Endodermal cell (in vitro differentiated cells): Measurements from ENCODE around the gene OGFR. TPM values are rescaled to one million over a fixed set of nuclear protein-coding genes. Genes with fewer than 3 reads are reported as not detected.

Experiments used
- DNase-seq: peaks from one replicate; pipeline ENCODE4 v3.0.0-alpha.2; 2017
- H3K27ac ChIP-seq: 2 replicates; pipeline ENCODE4 v1.5.1; 2013; ENCODE audit warnings: mild to moderate bottlenecking, low read depth, low read length, moderate library complexity
- H3K27me3 ChIP-seq: 2 replicates; pipeline ENCODE4 v1.6.1; 2013; ENCODE audit warnings: mild to moderate bottlenecking, low read length, moderate library complexity; ENCODE audit not compliant: insufficient read depth, control insufficient read depth, poor library complexity, severe bottlenecking
- H3K36me3 ChIP-seq: 2 replicates; pipeline ENCODE4 v1.7.0; 2013; ENCODE audit warnings: mild to moderate bottlenecking, low read length, moderate library complexity; ENCODE audit not compliant: control insufficient read depth, insufficient read depth
- H3K4me1 ChIP-seq: one replicate; pipeline ENCODE4 v1.7.0; 2013; ENCODE audit warnings: low read length; ENCODE audit not compliant: control insufficient read depth, insufficient read depth
- H3K4me3 ChIP-seq: 2 replicates; pipeline ENCODE4 v1.5.1; 2013; ENCODE audit warnings: mild to moderate bottlenecking, low read length, moderate library complexity
- H3K9ac ChIP-seq: 2 replicates; pipeline ENCODE4 v1.6.1; 2013; ENCODE audit warnings: mild to moderate bottlenecking, low read length, moderate library complexity; ENCODE audit not compliant: poor library complexity, severe bottlenecking; ENCODE audit errors: extremely low read depth
- H3K9me3 ChIP-seq: 2 replicates; pipeline ENCODE4 v1.6.1; 2013; ENCODE audit warnings: mild to moderate bottlenecking, low read length, moderate library complexity; ENCODE audit not compliant: control insufficient read depth
- H3K27ac Mint-ChIP-seq: 2 replicates; pipeline ENCODE4 v1.8.0; 2020; ENCODE audit warnings: mixed read lengths
- H3K27me3 Mint-ChIP-seq: 2 replicates; pipeline ENCODE4 v1.8.0; 2021; ENCODE audit warnings: mild to moderate bottlenecking, mixed read lengths; ENCODE audit not compliant: insufficient read depth
- H3K36me3 Mint-ChIP-seq: 2 replicates; pipeline ENCODE4 v1.8.0; 2020; ENCODE audit warnings: low read depth, mixed read lengths
- H3K4me1 Mint-ChIP-seq: 2 replicates; pipeline ENCODE4 v1.8.0; 2020; ENCODE audit warnings: mixed read lengths
- H3K4me3 Mint-ChIP-seq: 2 replicates; pipeline ENCODE4 v1.8.0; 2020; ENCODE audit warnings: mild to moderate bottlenecking, moderate library complexity, mixed read lengths
- H3K9me3 Mint-ChIP-seq: 2 replicates; pipeline ENCODE4 v1.8.0; 2020; ENCODE audit warnings: mild to moderate bottlenecking, mixed read lengths
- WGBS, 2 experiments: methylation state at CpG; one replicate each; pipeline versions ENCODE4 v1.1.5 to v1.1.7; 2013; ENCODE audit warnings: missing lambda C conversion rate in 2 of 2, mixed read lengths in 1 of 2; ENCODE audit not compliant: insufficient coverage in 1 of 2, insufficient read length in 1 of 2; 5-methylcytosine and 5-hydroxymethylcytosine counted together
- total RNA-seq, 2 donors: library from RNA; stranded (reverse); fragmentation: NEBNext Ultra II Directional in 1 of 2; extraction: Animal tissue kit (Norgen Biotek cat#: 25700) in 1 of 2; gene quantifications; 2 replicates in 1 of 2; 3 replicates in 1 of 2; pipeline ENCODE4 v1.2.1, GENCODE V29; 2021
- TF ChIP-seq, protein P1 (sequence below): fragments of 200-600 bp; sonication (generic); conservative IDR thresholded peaks from 2 replicates; pipeline ENCODE4 v1.5.0; 2021; ENCODE audit warnings: antibody characterized with exemption, mild to moderate bottlenecking

Gene OGFR
- total RNA-seq, 2 donors from 2014 or later: 28.1 to 28.5 TPM

GRCh38 chr20:62812181-62812906 lies 7.7 kb downstream of the OGFR start:
- no peak overlapping the region for H3K27ac ChIP-seq
- H3K4me3 ChIP-seq: no peak overlapping the region
- no peak overlapping the region for H3K27ac Mint-ChIP-seq
- no peaks in the 10 kb centered on the region for H3K27me3 ChIP-seq
- TF ChIP-seq, protein P1, sequence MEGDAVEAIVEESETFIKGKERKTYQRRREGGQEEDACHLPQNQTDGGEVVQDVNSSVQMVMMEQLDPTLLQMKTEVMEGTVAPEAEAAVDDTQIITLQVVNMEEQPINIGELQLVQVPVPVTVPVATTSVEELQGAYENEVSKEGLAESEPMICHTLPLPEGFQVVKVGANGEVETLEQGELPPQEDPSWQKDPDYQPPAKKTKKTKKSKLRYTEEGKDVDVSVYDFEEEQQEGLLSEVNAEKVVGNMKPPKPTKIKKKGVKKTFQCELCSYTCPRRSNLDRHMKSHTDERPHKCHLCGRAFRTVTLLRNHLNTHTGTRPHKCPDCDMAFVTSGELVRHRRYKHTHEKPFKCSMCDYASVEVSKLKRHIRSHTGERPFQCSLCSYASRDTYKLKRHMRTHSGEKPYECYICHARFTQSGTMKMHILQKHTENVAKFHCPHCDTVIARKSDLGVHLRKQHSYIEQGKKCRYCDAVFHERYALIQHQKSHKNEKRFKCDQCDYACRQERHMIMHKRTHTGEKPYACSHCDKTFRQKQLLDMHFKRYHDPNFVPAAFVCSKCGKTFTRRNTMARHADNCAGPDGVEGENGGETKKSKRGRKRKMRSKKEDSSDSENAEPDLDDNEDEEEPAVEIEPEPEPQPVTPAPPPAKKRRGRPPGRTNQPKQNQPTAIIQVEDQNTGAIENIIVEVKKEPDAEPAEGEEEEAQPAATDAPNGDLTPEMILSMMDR: no peak
- no peak for DNase-seq
- no peak overlapping the region for H3K4me3 Mint-ChIP-seq
- 94 to 95% methylated on average over 32 to 43 of the region's 43 CpGs for WGBS, 2 experiments
- peaks cover 14% of the 10 kb centered on the region for H3K4me1 Mint-ChIP-seq
- no peaks in the 10 kb centered on the region for H3K9me3 Mint-ChIP-seq
- H3K27me3 Mint-ChIP-seq: peaks cover 10% of the 10 kb centered on the region
- H3K9me3 ChIP-seq: no peaks in the 10 kb centered on the region
- peaks cover 32% of the 10 kb centered on the region for H3K36me3 ChIP-seq
- H3K9ac ChIP-seq: no peak overlapping the region
- H3K36me3 Mint-ChIP-seq: peaks cover 8% of the 10 kb centered on the region
- H3K4me1 ChIP-seq: no peaks in the 10 kb centered on the region

DNA sequence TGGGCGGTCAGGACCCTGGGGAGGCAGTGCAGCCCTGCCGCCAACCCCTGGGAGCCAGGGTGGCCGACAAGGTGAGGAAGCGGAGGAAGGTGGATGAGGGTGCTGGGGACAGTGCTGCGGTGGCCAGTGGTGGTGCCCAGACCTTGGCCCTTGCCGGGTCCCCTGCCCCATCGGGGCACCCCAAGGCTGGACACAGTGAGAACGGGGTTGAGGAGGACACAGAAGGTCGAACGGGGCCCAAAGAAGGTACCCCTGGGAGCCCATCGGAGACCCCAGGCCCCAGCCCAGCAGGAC lies 8.2 kb downstream of the OGFR start:
- Histone ChIP-seq H3K9me3 (no peaks in the 10 kb centered on the region), H3K4me3 (no peak overlapping the region), H3K27ac (no peak overlapping the region), H3K36me3 (peaks cover 29% of the 10 kb centered on the region), H3K9ac (no peak overlapping the region), H3K27me3 (no peaks in the 10 kb centered on the region), H3K4me1 (no peaks in the 10 kb centered on the region)
- Mint-ChIP-seq H3K4me3 (no peak overlapping the region), H3K4me1 (peaks cover 14% of the 10 kb centered on the region), H3K36me3 (peaks cover 8% of the 10 kb centered on the region), H3K27ac (no peak overlapping the region), H3K27me3 (peaks cover 13% of the 10 kb centered on the region), H3K9me3 (no peaks in the 10 kb centered on the region)
- no peak for DNase-seq
- TF ChIP-seq, protein P1: no peak
- 93 to 95% methylated on average over 11 of the region's 11 CpGs for WGBS, 2 experiments

DNA sequence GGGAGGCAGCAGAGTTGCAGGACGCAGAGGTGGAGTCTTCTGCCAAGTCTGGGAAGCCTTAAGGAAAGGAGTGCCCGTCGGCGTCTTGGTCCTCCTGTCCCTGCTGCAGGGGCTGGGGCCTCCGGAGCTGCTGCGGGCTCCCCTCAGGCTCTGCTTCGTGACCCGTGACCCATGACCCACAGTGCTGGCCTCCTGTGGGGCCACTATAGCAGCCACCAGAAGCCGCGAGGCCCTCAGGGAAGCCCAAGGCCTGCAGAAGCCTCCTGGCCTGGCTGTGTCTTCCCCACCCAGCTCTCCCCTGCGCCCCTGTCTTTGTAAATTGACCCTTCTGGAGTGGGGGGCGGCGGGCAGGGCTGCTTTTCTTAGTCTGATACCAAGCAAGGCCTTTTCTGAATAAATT lies 9.0 kb downstream of the OGFR start:
- H3K27ac ChIP-seq: no peak overlapping the region
- peaks cover 4% of the 10 kb centered on the region for H3K36me3 Mint-ChIP-seq
- TF ChIP-seq, protein P1: no peak
- H3K4me1 Mint-ChIP-seq: peaks cover 14% of the 10 kb centered on the region
- no peak overlapping the region for H3K27ac Mint-ChIP-seq
- no peak overlapping the region for H3K4me3 Mint-ChIP-seq
- H3K4me1 ChIP-seq: no peaks in the 10 kb centered on the region
- no peak for DNase-seq
- H3K27me3 ChIP-seq: no peaks in the 10 kb centered on the region
- no peaks in the 10 kb centered on the region for H3K9me3 Mint-ChIP-seq
- WGBS, 2 experiments: 87 to 94% methylated on average over 12 to 13 of the region's 13 CpGs
- no peak overlapping the region for H3K9ac ChIP-seq
- no peak overlapping the region for H3K4me3 ChIP-seq
- no peaks in the 10 kb centered on the region for H3K9me3 ChIP-seq
- H3K27me3 Mint-ChIP-seq: peaks cover 15% of the 10 kb centered on the region
- H3K36me3 ChIP-seq: peaks cover 23% of the 10 kb centered on the region
